Parathyroid adenoma (tissue), 2 donors: ENCODE results near the gene CPLX3.

Experiments used
- H2AFZ ChIP-seq: fragments of 300-600 bp; sonication (generic); one replicate; pipeline ENCODE4 v1.7.0; 2017; ENCODE audit warnings: antibody characterized with exemption, mild to moderate bottlenecking
- H3K27ac ChIP-seq: fragments of 300-600 bp; sonication (generic); one replicate; pipeline ENCODE4 v1.7.0; 2017
- H3K27me3 ChIP-seq: fragments of 300-600 bp; sonication (generic); one replicate; pipeline ENCODE4 v1.7.0; 2017; ENCODE audit warnings: low read length; ENCODE audit not compliant: control insufficient read depth, insufficient read depth
- H3K36me3 ChIP-seq: fragments of 300-600 bp; sonication (generic); one replicate; pipeline ENCODE4 v1.7.0; 2017; ENCODE audit warnings: low read length; ENCODE audit not compliant: control insufficient read depth, insufficient read depth
- H3K4me1 ChIP-seq: fragments of 300-600 bp; sonication (generic); one replicate; pipeline ENCODE4 v1.7.0; 2017; ENCODE audit warnings: control low read depth
- H3K4me2 ChIP-seq: fragments of 300-600 bp; sonication (generic); one replicate; pipeline ENCODE4 v1.7.0; 2017; ENCODE audit warnings: low read length
- H3K4me3 ChIP-seq: fragments of 300-600 bp; sonication (generic); one replicate; pipeline ENCODE4 v1.7.0; 2017; ENCODE audit warnings: low read depth, low read length
- H3K79me2 ChIP-seq: fragments of 300-600 bp; sonication (generic); one replicate; pipeline ENCODE4 v1.7.0; 2017; ENCODE audit warnings: control low read depth
- H3K9ac ChIP-seq: fragments of 300-600 bp; sonication (generic); one replicate; pipeline ENCODE4 v1.7.0; 2017; ENCODE audit warnings: mild to moderate bottlenecking
- H3K9me3 ChIP-seq: fragments of 300-600 bp; sonication (generic); one replicate; pipeline ENCODE4 v1.7.0; 2017; ENCODE audit warnings: low read length; ENCODE audit not compliant: control insufficient read depth
- TF ChIP-seq, protein P1 (sequence below): fragments of 300-600 bp; sonication (generic); IDR thresholded peaks from one replicate; pipeline ENCODE4 v1.7.0; 2017; ENCODE audit warnings: antibody characterized with exemption, mild to moderate bottlenecking
- donor health status: primary hyperparathyroidism.

Gene CPLX3

GRCh38 chr15:74809956-74810355 lies 16.5 kb upstream of the CPLX3 start:
- H3K4me1 ChIP-seq: no peaks in the 10 kb centered on the region
- no peak overlapping the region for H3K4me2 ChIP-seq
- TF ChIP-seq, protein P1, sequence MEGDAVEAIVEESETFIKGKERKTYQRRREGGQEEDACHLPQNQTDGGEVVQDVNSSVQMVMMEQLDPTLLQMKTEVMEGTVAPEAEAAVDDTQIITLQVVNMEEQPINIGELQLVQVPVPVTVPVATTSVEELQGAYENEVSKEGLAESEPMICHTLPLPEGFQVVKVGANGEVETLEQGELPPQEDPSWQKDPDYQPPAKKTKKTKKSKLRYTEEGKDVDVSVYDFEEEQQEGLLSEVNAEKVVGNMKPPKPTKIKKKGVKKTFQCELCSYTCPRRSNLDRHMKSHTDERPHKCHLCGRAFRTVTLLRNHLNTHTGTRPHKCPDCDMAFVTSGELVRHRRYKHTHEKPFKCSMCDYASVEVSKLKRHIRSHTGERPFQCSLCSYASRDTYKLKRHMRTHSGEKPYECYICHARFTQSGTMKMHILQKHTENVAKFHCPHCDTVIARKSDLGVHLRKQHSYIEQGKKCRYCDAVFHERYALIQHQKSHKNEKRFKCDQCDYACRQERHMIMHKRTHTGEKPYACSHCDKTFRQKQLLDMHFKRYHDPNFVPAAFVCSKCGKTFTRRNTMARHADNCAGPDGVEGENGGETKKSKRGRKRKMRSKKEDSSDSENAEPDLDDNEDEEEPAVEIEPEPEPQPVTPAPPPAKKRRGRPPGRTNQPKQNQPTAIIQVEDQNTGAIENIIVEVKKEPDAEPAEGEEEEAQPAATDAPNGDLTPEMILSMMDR: no peak
- no peaks in the 10 kb centered on the region for H3K27me3 ChIP-seq
- no peaks in the 10 kb centered on the region for H3K9me3 ChIP-seq
- H3K9ac ChIP-seq: no peak overlapping the region
- H3K79me2 ChIP-seq: no peaks in the 10 kb centered on the region
- H3K4me3 ChIP-seq: no peak overlapping the region
- no peak overlapping the region for H3K27ac ChIP-seq
- H2AFZ ChIP-seq: no peak overlapping the region
- H3K36me3 ChIP-seq: no peaks in the 10 kb centered on the region

DNA sequence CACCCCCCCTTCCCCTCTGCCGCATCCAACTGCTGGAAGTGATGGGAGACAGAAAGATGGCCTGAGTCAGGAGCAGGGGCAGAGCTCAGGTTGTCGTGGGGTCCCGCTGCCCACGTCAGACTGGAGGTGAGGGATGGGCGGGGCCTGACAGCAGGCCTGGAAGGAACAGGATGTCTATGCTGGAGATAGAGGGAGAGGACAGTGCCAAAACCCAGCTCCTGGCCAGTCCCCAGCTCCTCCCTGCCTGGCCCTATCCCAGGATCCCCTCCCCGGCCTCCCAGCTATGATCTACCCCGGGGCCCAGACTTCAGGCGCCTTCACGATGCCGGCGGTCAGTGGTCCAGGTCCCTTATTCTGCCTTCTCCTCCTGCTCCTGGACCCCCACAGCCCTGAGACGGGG lies 13.9 kb upstream of the CPLX3 start, which contains the start of gene LMAN1L:
Gene LMAN1L (plus strand): TSS at position 303 of the 400 bp plus-strand sequence. CDS start 20 bp downstream, at position 323.
- no peaks in the 10 kb centered on the region for H3K9me3 ChIP-seq
- H3K27me3 ChIP-seq: no peaks in the 10 kb centered on the region
- TF ChIP-seq, protein P1: no peak
- no peak within 1 kb of the TSS for H2AFZ ChIP-seq
- no peak within 1 kb of the TSS for H3K27ac ChIP-seq
- H3K4me3 ChIP-seq: no peak within 1 kb of the TSS
- no peak within 1 kb of the TSS for H3K4me2 ChIP-seq
- no peaks in the 10 kb centered on the region for H3K36me3 ChIP-seq
- peaks cover 5% of the 10 kb centered on the region for H3K4me1 ChIP-seq
- H3K9ac ChIP-seq: no peak within 1 kb of the TSS
- no peaks in the 10 kb centered on the region for H3K79me2 ChIP-seq

DNA sequence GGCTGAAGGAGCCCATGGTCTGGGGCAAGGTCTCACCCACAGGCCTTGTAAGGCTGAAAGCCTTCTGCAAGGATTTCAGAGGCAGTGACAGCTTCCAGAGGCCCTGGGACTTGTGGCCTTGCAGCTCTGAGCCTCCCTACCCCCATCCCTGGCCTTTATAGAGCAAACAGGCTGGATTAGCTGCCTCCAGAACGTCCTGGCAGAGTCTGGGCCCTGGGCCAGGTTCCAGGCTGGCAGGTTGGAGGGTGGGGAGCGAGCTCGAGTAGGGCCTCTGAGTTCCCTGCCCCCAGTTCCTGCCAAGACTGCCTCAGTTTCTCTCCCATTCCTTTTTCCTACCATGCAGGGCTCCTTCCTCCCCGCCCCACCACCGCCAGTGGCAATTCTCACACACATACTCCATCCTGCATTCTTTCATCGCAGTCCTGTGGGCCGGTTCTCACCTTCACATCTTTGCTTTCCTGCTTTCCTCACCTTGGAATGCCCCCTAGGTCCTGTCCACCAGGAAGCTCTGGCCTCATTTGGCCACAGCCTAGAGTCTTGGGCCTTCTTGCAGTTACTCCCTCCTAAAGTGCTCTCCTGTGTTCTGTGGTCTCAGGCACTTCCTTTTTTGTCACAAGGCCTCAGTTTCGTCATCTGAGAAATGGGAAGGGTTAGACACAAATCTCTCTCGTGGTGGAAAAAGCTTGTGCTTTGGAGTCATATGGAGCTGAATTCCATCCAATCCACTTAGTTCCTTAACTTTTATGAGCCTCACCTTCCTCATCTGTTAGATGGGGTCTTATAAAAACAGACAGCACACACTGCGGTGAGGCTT lies 11.1 kb upstream of the CPLX3 start:
- Histone ChIP-seq H3K4me1 (peaks cover 15% of the 10 kb centered on the region), H3K79me2 (no peaks in the 10 kb centered on the region), H3K4me2 (no peak overlapping the region), H3K9me3 (no peaks in the 10 kb centered on the region), H3K36me3 (no peaks in the 10 kb centered on the region), H3K27me3 (no peaks in the 10 kb centered on the region), H2AFZ (peak overlapping the region; percentile 38), H3K4me3 (no peak overlapping the region), H3K9ac (no peak overlapping the region), H3K27ac (no peak overlapping the region)
- TF ChIP-seq, protein P1: no peak

DNA sequence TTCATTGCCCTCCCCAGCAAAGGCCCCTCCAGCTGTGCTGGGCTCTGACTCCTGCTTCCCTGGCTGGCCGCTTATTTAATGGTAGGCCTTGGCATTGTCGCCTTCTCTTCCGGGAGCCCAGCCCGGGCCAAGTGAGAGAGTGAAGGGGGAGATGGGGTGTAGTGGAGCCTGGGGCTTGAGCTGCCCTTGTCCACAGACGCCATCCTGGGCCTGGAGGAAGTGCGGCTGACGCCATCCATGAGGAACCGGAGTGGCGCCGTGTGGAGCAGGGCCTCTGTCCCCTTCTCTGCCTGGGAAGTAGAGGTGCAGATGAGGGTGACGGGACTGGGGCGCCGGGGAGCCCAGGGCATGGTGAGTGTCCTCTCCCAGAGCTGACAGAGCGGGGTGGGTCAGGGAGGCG lies 10.5 kb upstream of the CPLX3 start:
- Histone ChIP-seq H3K27me3 (no peaks in the 10 kb centered on the region), H3K9me3 (no peaks in the 10 kb centered on the region), H3K36me3 (no peaks in the 10 kb centered on the region), H2AFZ (no peak overlapping the region), H3K4me1 (peaks cover 19% of the 10 kb centered on the region), H3K79me2 (no peaks in the 10 kb centered on the region), H3K9ac (no peak overlapping the region), H3K27ac (no peak overlapping the region), H3K4me2 (no peak overlapping the region), H3K4me3 (no peak overlapping the region)
- TF ChIP-seq, protein P1: no peak
